Peyer's patch (tissue), 4 donors: ENCODE data around the gene CDH11.

Experiments
- POLR2A ChIP-seq, 2 donors: fragments of 450-650 bp; IDR thresholded peaks; one replicate each; pipeline ENCODE4 v1.5.1; 2017; ENCODE audit warnings: antibody characterized with exemption in 2 of 2, mild to moderate bottlenecking in 2 of 2, moderate library complexity in 2 of 2
- TF ChIP-seq, protein P1 (sequence below), 6 experiments: fragments of 450-650 bp in 4 of 6; fragments of 200-600 bp in 2 of 6; sonication (generic) in 1 of 6; IDR thresholded peaks; one replicate each; pipeline ENCODE4 v1.5.1; 2017 to 2019; ENCODE audit warnings: antibody characterized with exemption in 6 of 6, mild to moderate bottlenecking in 3 of 6, moderate library complexity in 1 of 6

DNA sequence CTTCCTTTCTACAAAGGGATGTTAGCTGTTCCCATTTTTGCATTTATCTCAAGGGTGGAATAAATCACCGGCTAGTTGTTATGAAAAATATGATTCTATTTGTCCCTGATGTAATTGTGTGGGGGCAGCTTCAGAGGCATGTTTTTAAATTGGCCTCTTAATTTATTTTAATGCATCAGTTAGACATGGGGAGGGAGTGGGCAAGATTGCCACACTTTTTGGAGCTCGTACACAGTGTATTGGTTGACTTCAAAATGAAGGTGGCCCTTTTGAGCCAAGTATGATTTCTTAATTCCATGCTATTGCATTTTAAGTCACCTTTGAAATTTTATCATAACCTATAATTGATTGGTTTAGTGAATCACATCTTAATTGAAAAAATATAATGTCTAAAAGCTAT is 223.7 kb downstream of the CDH11 start:
- TF ChIP-seq, protein P1, sequence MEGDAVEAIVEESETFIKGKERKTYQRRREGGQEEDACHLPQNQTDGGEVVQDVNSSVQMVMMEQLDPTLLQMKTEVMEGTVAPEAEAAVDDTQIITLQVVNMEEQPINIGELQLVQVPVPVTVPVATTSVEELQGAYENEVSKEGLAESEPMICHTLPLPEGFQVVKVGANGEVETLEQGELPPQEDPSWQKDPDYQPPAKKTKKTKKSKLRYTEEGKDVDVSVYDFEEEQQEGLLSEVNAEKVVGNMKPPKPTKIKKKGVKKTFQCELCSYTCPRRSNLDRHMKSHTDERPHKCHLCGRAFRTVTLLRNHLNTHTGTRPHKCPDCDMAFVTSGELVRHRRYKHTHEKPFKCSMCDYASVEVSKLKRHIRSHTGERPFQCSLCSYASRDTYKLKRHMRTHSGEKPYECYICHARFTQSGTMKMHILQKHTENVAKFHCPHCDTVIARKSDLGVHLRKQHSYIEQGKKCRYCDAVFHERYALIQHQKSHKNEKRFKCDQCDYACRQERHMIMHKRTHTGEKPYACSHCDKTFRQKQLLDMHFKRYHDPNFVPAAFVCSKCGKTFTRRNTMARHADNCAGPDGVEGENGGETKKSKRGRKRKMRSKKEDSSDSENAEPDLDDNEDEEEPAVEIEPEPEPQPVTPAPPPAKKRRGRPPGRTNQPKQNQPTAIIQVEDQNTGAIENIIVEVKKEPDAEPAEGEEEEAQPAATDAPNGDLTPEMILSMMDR (IDR thresholded peaks at IDR 0.05), result no peak
- TF ChIP-seq POLR2A (IDR thresholded peaks at IDR 0.05), result no peak
